HG03103 (cell line): ENCODE data around the gene TMEM132E.

Experiments used
- ATAC-seq: cut with Tn5 transposase; IDR thresholded peaks from one replicate; pipeline ENCODE4 v1.9.1; 2021; ENCODE audit warnings: low read depth; ENCODE audit not compliant: unreplicated experiment

Gene TMEM132E

GRCh38 chr17:34683390-34683789, 104.0 kb downstream of the TMEM132E start:
- no peak for ATAC-seq
